SK-N-SH treated with all-trans-retinoic acid at 6 μM for 48 hours (cell line): ENCODE data around the gene SGIP1.

Experiments used
- ATAC-seq: fragments of 200-7000 bp; cut with Tn5 transposase; 3 replicates; pipeline ENCODE4 v1.9.1; 2020; ENCODE audit warnings: mild to moderate bottlenecking, moderate library complexity
- ARNTL ChIP-seq: fragments of 450-650 bp; formaldehyde crosslinking; IDR thresholded peaks from 2 replicates; pipeline ENCODE4 v1.5.0; 2020; ENCODE audit warnings: low read depth, mild to moderate bottlenecking, moderate library complexity, borderline replicate concordance
- BACH2 ChIP-seq: fragments of 250-450 bp; sonication (Bioruptor Pico); IDR thresholded peaks from 2 replicates; pipeline ENCODE4 v1.9.0; 2021; ENCODE audit warnings: mild to moderate bottlenecking, borderline replicate concordance
- CSDC2 ChIP-seq: fragments of 250-450 bp; sonication (Bioruptor Pico); IDR thresholded peaks from 2 replicates; pipeline ENCODE4 v1.5.0; 2020; ENCODE audit warnings: mild to moderate bottlenecking, moderate library complexity
- CSRNP3 ChIP-seq: fragments of 250-450 bp; sonication (Bioruptor Pico); IDR thresholded peaks from 2 replicates; pipeline ENCODE4 v1.5.1; 2021; ENCODE audit warnings: mild to moderate bottlenecking, moderate library complexity
- ESRRG ChIP-seq: fragments of 250-450 bp; sonication (Bioruptor Pico); IDR thresholded peaks from 2 replicates; pipeline ENCODE4 v1.6.1; 2021; ENCODE audit warnings: mild to moderate bottlenecking
- GLIS3 ChIP-seq: fragments of 250-450 bp; sonication (Bioruptor Pico); IDR thresholded peaks from 2 replicates; pipeline ENCODE4 v1.5.0; 2020; ENCODE audit warnings: mild to moderate bottlenecking, moderate library complexity
- ISL1 ChIP-seq: fragments of 250-450 bp; sonication (Bioruptor Pico); IDR thresholded peaks from 2 replicates; pipeline ENCODE4 v2.1.2; 2022; ENCODE audit warnings: mild to moderate bottlenecking, moderate library complexity
- OSR1 ChIP-seq: fragments of 250-450 bp; sonication (Bioruptor Pico); IDR thresholded peaks from 2 replicates; pipeline ENCODE4 v1.8.0; 2022; ENCODE audit warnings: moderate library complexity, mild to moderate bottlenecking, inconsistent platforms
- PATZ1 ChIP-seq: fragments of 250-450 bp; sonication (Bioruptor Pico); IDR thresholded peaks from 2 replicates; pipeline ENCODE4 v1.8.0; 2020; ENCODE audit warnings: mild to moderate bottlenecking, moderate library complexity, borderline replicate concordance
- PPARA ChIP-seq: fragments of 250-450 bp; sonication (Bioruptor Pico); IDR thresholded peaks from 2 replicates; pipeline ENCODE4 v1.5.0; 2020; ENCODE audit warnings: mild to moderate bottlenecking, borderline replicate concordance
- RARB ChIP-seq: fragments of 250-450 bp; sonication (Bioruptor Pico); IDR thresholded peaks from 2 replicates; pipeline ENCODE4 v1.8.0; 2021; ENCODE audit warnings: mild to moderate bottlenecking, moderate library complexity
- SNAI2 ChIP-seq: fragments of 250-450 bp; sonication (Bioruptor Pico); IDR thresholded peaks from 2 replicates; pipeline ENCODE4 v1.5.0; 2020; ENCODE audit warnings: mild to moderate bottlenecking, moderate library complexity
- TCF4 ChIP-seq: fragments of 250-450 bp; sonication (Bioruptor Pico); IDR thresholded peaks from 2 replicates; pipeline ENCODE4 v1.8.0; 2021; ENCODE audit warnings: mild to moderate bottlenecking, moderate library complexity, borderline replicate concordance
- TOX ChIP-seq: fragments of 250-450 bp; sonication (Bioruptor Pico); IDR thresholded peaks from 2 replicates; pipeline ENCODE4 v1.8.0; 2021; ENCODE audit warnings: mild to moderate bottlenecking, moderate library complexity, borderline replicate concordance
- TSHZ2 ChIP-seq: fragments of 250-450 bp; sonication (Bioruptor Pico); IDR thresholded peaks from 2 replicates; pipeline ENCODE4 v1.5.0; 2020; ENCODE audit warnings: mild to moderate bottlenecking, moderate library complexity
- ZC3H10 ChIP-seq: fragments of 250-450 bp; sonication (Bioruptor Pico); IDR thresholded peaks from 2 replicates; pipeline ENCODE4 v1.5.1; 2021; ENCODE audit warnings: mild to moderate bottlenecking, moderate library complexity
- ZFP3 ChIP-seq: fragments of 250-450 bp; sonication (Bioruptor Pico); IDR thresholded peaks from 2 replicates; pipeline ENCODE4 v1.5.0; 2020; ENCODE audit warnings: mild to moderate bottlenecking, moderate library complexity
- ZFP30 ChIP-seq: fragments of 450-650 bp; formaldehyde crosslinking; IDR thresholded peaks from 2 replicates; pipeline ENCODE4 v1.5.0; 2022; ENCODE audit warnings: mild to moderate bottlenecking, moderate library complexity
- ZNF565 ChIP-seq: fragments of 450-650 bp; formaldehyde crosslinking; conservative IDR thresholded peaks from 2 replicates; pipeline ENCODE4 v1.5.0; 2020; ENCODE audit warnings: low read depth, mild to moderate bottlenecking, moderate library complexity
- ZNF70 ChIP-seq: fragments of 450-650 bp; formaldehyde crosslinking; IDR thresholded peaks from 2 replicates; pipeline ENCODE4 v1.5.0; 2020; ENCODE audit warnings: mild to moderate bottlenecking, moderate library complexity
- ZNF8 ChIP-seq: fragments of 450-650 bp; formaldehyde crosslinking; IDR thresholded peaks from 2 replicates; pipeline ENCODE4 v1.5.0; 2020; ENCODE audit warnings: mild to moderate bottlenecking, moderate library complexity
- TF ChIP-seq, protein P1 (sequence below): fragments of 250-450 bp; sonication (Bioruptor Pico); IDR thresholded peaks from 2 replicates; pipeline ENCODE4 v1.8.0; 2021; ENCODE audit warnings: low read depth, mild to moderate bottlenecking, moderate library complexity, borderline replicate concordance

SGIP1 gene

GRCh38 chr1:66774438-66774837, 240.5 kb downstream of the SGIP1 start:
- no peak for ATAC-seq
- TF ChIP-seq ISL1 (CRISPR knock-in tag), result no peak
- no peak for TF ChIP-seq TCF4 (CRISPR knock-in tag)
- TF ChIP-seq ZC3H10, result no peak
- no peak for TF ChIP-seq ZNF70
- TF ChIP-seq CSDC2 (CRISPR knock-in tag), result no peak
- no peak for TF ChIP-seq ZNF8
- no peak for TF ChIP-seq TSHZ2 (CRISPR knock-in tag)
- TF ChIP-seq CSRNP3 (CRISPR knock-in tag), result no peak
- no peak for TF ChIP-seq SNAI2 (CRISPR knock-in tag)
- no peak for TF ChIP-seq PPARA
- TF ChIP-seq, protein P1, sequence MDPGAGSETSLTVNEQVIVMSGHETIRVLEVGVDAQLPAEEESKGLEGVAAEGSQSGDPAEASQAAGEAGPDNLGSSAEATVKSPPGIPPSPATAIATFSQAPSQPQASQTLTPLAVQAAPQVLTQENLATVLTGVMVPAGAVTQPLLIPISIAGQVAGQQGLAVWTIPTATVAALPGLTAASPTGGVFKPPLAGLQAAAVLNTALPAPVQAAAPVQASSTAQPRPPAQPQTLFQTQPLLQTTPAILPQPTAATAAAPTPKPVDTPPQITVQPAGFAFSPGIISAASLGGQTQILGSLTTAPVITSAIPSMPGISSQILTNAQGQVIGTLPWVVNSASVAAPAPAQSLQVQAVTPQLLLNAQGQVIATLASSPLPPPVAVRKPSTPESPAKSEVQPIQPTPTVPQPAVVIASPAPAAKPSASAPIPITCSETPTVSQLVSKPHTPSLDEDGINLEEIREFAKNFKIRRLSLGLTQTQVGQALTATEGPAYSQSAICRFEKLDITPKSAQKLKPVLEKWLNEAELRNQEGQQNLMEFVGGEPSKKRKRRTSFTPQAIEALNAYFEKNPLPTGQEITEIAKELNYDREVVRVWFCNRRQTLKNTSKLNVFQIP (CRISPR knock-in tag), result no peak
- no peak for TF ChIP-seq ZFP30 (CRISPR knock-in tag)
- TF ChIP-seq, all 23 proteins: peak for 0

GRCh38 chr1:66775646-66776045, 241.7 kb downstream of the SGIP1 start:
- no peak for TF ChIP-seq ZFP3 (CRISPR knock-in tag)
- TF ChIP-seq PPARA, result no peak
- TF ChIP-seq ZC3H10, result no peak
- no peak for TF ChIP-seq RARB (CRISPR knock-in tag)
- no peak for TF ChIP-seq TCF4 (CRISPR knock-in tag)
- TF ChIP-seq TSHZ2 (CRISPR knock-in tag), result no peak
- no peak for TF ChIP-seq CSDC2 (CRISPR knock-in tag)
- no peak for TF ChIP-seq BACH2 (CRISPR knock-in tag)
- no peak for TF ChIP-seq ISL1 (CRISPR knock-in tag)
- TF ChIP-seq ZFP30 (CRISPR knock-in tag), result no peak
- TF ChIP-seq ESRRG (CRISPR knock-in tag), result no peak
- no peak for TF ChIP-seq CSRNP3 (CRISPR knock-in tag)
- TF ChIP-seq PATZ1 (CRISPR knock-in tag), result no peak
- no peak for TF ChIP-seq OSR1 (CRISPR knock-in tag)
- TF ChIP-seq ZNF565, result no peak
- TF ChIP-seq SNAI2 (CRISPR knock-in tag), result no peak
- no peak for TF ChIP-seq ARNTL (CRISPR knock-in tag)
- TF ChIP-seq TOX (CRISPR knock-in tag), result no peak
- TF ChIP-seq GLIS3 (CRISPR knock-in tag), result no peak
- TF ChIP-seq, protein P1 (CRISPR knock-in tag), result no peak
- no peak for ATAC-seq
